Smooth muscle cell (in vitro differentiated cells): Measurements from ENCODE around the gene MYBPHL. TPM values are rescaled to one million over a fixed set of nuclear protein-coding genes. Genes with fewer than 3 reads are reported as not detected.
"Not testable (repeated sequence)": the region's sequence is repeated elsewhere in the genome, so short reads cannot be mapped to it uniquely, and the experiment has no call there.

ENCODE experiments used
- DNase-seq: peaks from one replicate; lab custom pipeline; 2025; ENCODE audit not compliant: unreplicated experiment; lab: John Stamatoyannopoulos, UW
- H2AFZ ChIP-seq: fragments of 200-600 bp; sonication (generic); 2 replicates; pipeline ENCODE4 v1.6.0; 2016; ENCODE audit warnings: antibody characterized with exemption, low read depth, mild to moderate bottlenecking
- H3F3A ChIP-seq: fragments of 200-600 bp; sonication (generic); 2 replicates; pipeline ENCODE4 v1.6.0; 2017; ENCODE audit warnings: antibody characterized with exemption, low read depth
- H3K27ac ChIP-seq: fragments of 200-600 bp; sonication (generic); 2 replicates; pipeline ENCODE4 v1.5.1; 2016; ENCODE audit warnings: low read depth, mild to moderate bottlenecking
- H3K27me3 ChIP-seq: fragments of 200-600 bp; sonication (generic); 2 replicates; pipeline ENCODE4 v1.6.1; 2016; ENCODE audit warnings: low read depth, mild to moderate bottlenecking
- H3K36me3 ChIP-seq: fragments of 200-600 bp; sonication (generic); 2 replicates; pipeline ENCODE4 v1.5.1; 2016; ENCODE audit warnings: low read depth
- H3K4me1 ChIP-seq: fragments of 200-600 bp; sonication (generic); 2 replicates; pipeline ENCODE4 v1.5.1; 2016; ENCODE audit warnings: low read depth
- H3K4me2 ChIP-seq: fragments of 200-600 bp; sonication (generic); 2 replicates; pipeline ENCODE4 v1.6.0; 2016; ENCODE audit warnings: mild to moderate bottlenecking
- H3K4me3 ChIP-seq: fragments of 200-600 bp; sonication (generic); 2 replicates; pipeline ENCODE4 v1.5.1; 2016; ENCODE audit warnings: mild to moderate bottlenecking
- H3K79me2 ChIP-seq: fragments of 200-600 bp; sonication (generic); 2 replicates; pipeline ENCODE4 v1.6.0; 2016; ENCODE audit warnings: low read depth, mild to moderate bottlenecking
- H3K9ac ChIP-seq: fragments of 200-600 bp; sonication (generic); 2 replicates; pipeline ENCODE4 v1.6.0; 2016; ENCODE audit warnings: low read depth
- H3K9me3 ChIP-seq: fragments of 200-600 bp; sonication (generic); replicated peaks from 2 replicates; pipeline ENCODE4 v1.5.1; 2016; ENCODE audit warnings: low read depth
- H4K20me1 ChIP-seq: fragments of 200-600 bp; sonication (generic); 2 replicates; pipeline ENCODE4 v1.6.0; 2016; ENCODE audit warnings: low read depth
- WGBS: methylation state at CpG from one replicate; pipeline ENCODE4 v1.1.7; 2016; ENCODE audit warnings: low lambda C conversion rate; 5-methylcytosine and 5-hydroxymethylcytosine counted together
- polyA plus RNA-seq: library from polyadenylated mRNA; unstranded; fragments of >200 nt; fragmentation: Nextera tagmentation; extraction: Ambion mirVana; gene quantifications from 2 replicates; pipeline ENCODE4 v1.2.1, GENCODE V29; 2016
- total RNA-seq: library from RNA; depleted of rRNA; stranded (reverse); fragments of >200 nt; gene quantifications from 2 replicates; pipeline ENCODE4 v1.2.3, GENCODE V29; 2014
- TF ChIP-seq, protein P1 (sequence below): fragments of 200-600 bp; sonication (generic); IDR thresholded peaks from 2 replicates; pipeline ENCODE4 v1.5.1; 2017; ENCODE audit warnings: borderline replicate concordance, mild to moderate bottlenecking, antibody characterized with exemption; ENCODE audit not compliant: insufficient read depth, poor library complexity, severe bottlenecking

Gene MYBPHL
- total and polyA plus RNA-seq, 2 experiments from 2014 or later: not detected

DNA sequence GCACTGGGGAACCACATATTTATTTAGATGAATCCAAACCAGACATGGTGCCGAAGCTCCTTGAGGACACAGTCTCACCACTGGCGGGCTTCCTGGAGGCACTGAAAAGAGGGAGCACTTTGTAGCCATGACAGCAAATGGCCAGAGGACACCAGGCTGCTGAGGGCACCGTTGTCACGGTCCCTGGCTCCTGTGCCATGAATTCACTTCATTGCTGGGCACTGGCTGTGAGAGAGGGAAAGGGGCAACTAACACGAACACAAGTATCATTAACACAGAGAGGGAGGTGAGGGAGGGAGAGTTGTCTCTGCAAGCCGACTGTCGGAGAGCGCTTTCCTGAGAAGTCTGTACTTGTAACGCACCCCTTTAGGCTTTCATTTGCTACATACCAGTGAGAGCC lies 14.4 kb downstream of the MYBPHL start:
- Histone ChIP-seq H3K27ac (peak overlapping the region; percentile 19), H3K4me3 (no peak overlapping the region), H3K79me2 (no peaks in the 10 kb centered on the region), H3K4me2 (no peak overlapping the region), H3K9me3 (no peaks in the 10 kb centered on the region), H4K20me1 (no peaks in the 10 kb centered on the region), H3K9ac (no peak overlapping the region), H3K4me1 (no peaks in the 10 kb centered on the region), H3K36me3 (no peaks in the 10 kb centered on the region), H2AFZ (no peak overlapping the region), H3F3A (no peaks in the 10 kb centered on the region), H3K27me3 (no peaks in the 10 kb centered on the region)
- TF ChIP-seq, protein P1, sequence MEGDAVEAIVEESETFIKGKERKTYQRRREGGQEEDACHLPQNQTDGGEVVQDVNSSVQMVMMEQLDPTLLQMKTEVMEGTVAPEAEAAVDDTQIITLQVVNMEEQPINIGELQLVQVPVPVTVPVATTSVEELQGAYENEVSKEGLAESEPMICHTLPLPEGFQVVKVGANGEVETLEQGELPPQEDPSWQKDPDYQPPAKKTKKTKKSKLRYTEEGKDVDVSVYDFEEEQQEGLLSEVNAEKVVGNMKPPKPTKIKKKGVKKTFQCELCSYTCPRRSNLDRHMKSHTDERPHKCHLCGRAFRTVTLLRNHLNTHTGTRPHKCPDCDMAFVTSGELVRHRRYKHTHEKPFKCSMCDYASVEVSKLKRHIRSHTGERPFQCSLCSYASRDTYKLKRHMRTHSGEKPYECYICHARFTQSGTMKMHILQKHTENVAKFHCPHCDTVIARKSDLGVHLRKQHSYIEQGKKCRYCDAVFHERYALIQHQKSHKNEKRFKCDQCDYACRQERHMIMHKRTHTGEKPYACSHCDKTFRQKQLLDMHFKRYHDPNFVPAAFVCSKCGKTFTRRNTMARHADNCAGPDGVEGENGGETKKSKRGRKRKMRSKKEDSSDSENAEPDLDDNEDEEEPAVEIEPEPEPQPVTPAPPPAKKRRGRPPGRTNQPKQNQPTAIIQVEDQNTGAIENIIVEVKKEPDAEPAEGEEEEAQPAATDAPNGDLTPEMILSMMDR: no peak
- 70% methylated on average over 9 of the region's 9 CpGs for WGBS
- DNase-seq: no peak

DNA sequence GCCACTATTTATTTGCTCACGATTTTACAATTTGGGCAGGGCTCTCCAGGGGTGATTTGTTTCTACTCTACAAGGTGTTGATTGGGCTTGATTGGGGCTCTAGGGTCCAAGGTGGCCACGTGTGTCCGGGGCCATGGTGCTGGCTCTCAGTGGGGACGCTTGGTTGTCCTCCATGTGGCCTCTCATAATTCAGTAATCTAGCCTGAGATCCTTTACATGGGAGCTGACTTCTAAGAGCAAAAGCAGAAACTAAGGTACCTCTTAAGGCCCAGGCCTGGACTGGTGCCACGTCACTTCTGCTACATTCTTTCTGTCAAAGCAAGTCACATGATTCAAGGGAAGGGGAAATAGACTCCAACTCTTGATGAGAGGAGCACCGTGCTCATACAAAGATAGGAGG lies 15.8 kb downstream of the MYBPHL start:
- Histone ChIP-seq H3K4me2 (no peak overlapping the region), H3K36me3 (no peaks in the 10 kb centered on the region), H4K20me1 (no peaks in the 10 kb centered on the region), H3K79me2 (no peaks in the 10 kb centered on the region), H3K9me3 (no peaks in the 10 kb centered on the region), H3K4me1 (no peaks in the 10 kb centered on the region), H3F3A (no peaks in the 10 kb centered on the region), H3K27ac (no peak overlapping the region), H2AFZ (no peak overlapping the region), H3K9ac (no peak overlapping the region), H3K4me3 (no peak overlapping the region), H3K27me3 (no peaks in the 10 kb centered on the region)
- TF ChIP-seq, protein P1: no peak
- 92% methylated on average over 6 of the region's 6 CpGs for WGBS
- DNase-seq: no peak

DNA sequence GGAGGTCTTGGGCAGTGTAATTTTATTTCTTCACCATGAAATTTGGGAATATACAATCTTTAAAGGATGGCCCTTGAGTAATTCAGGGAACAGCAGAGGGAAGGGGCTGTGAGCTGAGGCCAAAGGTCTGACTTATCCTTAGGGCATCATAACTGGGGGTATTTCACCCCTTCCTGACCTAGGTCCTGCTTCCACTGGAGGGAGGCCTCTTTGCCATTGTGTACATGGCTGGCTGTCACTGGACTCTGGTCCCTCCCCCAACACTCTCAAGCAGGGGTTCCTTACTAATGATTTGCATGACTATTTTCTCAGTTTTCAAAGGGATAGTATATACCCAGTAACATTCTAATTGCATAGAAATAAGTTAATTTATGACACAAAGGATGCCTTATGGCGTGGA lies 16.7 kb downstream of the MYBPHL start:
- Histone ChIP-seq H2AFZ (no peak overlapping the region), H3F3A (no peaks in the 10 kb centered on the region), H3K27ac (no peak overlapping the region), H3K79me2 (no peaks in the 10 kb centered on the region), H4K20me1 (no peaks in the 10 kb centered on the region), H3K27me3 (no peaks in the 10 kb centered on the region), H3K9me3 (no peaks in the 10 kb centered on the region), H3K36me3 (no peaks in the 10 kb centered on the region), H3K4me1 (no peaks in the 10 kb centered on the region), H3K9ac (no peak overlapping the region), H3K4me3 (no peak overlapping the region), H3K4me2 (no peak overlapping the region)
- no peak for DNase-seq
- TF ChIP-seq, protein P1: no peak
- 96% methylated on average over 1 of the region's 1 CpG for WGBS

DNA sequence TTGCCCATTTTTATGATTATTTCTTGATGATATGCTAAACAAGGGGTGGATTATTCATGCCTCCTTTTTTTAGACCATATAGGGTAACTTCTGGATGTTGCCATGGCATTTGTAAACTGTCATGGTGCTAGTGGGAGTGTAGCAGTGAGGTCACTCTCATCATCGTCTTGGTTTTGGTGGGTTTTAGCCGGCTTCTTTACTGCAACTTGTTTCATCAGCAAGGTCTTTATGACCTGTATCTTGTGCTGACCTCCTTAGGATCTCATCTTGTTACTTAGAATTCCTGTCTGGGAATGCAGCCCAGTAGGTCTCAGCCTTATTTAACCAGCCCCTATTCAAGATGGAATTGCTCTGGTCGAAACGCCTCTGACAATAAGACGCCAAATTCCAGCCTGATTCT lies 20.0 kb downstream of the MYBPHL start:
- H3K4me2 ChIP-seq, H3F3A ChIP-seq, DNase-seq, H3K9ac ChIP-seq, H3K27me3 ChIP-seq, H3K4me3 ChIP-seq, H3K4me1 ChIP-seq, H3K36me3 ChIP-seq, H3K27ac ChIP-seq, H2AFZ ChIP-seq, H3K9me3 ChIP-seq, H4K20me1 ChIP-seq: not testable (repeated sequence)
- WGBS: 61% methylated on average over 5 of the region's 5 CpGs
- H3K79me2 ChIP-seq: peaks cover 12% of the 10 kb centered on the region
